ENCODE results near the gene SERPINA9. TPM values are rescaled to one million over a fixed set of nuclear protein-coding genes. Genes with fewer than 3 reads are reported as not detected.
A peak's percentile ranks its signal among the peaks of the same experiment; 100 is the strongest.
"Not testable (repeated sequence)": the region's sequence is repeated elsewhere in the genome, so short reads cannot be mapped to it uniquely, and the experiment has no call there.

The SERPINA9 gene
- total and polyA plus RNA-seq, 2 experiments from 2014 or later, result 0.60 TPM; not detected in 1

DNA sequence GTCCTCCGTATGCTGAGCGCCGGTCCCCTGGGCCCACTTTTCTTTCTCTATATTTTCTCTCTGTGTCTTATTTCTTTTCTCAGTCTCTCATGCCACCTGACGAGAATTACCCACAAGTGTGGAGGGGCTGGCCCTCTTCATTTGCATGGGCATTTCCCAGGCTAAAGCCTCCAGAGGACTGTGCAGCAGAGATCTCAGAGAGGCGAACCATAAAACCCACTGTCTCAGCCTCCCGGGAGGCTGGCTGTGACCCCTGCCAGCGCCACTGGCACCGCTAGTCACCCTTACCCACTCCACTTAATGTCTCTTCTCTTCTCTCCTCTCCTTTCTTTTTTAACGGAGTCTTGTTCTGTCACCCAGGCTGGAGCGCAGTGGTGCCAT is 7.1 kb upstream of the SERPINA9 start:
- no peaks in the 10 kb centered on the region for H3K79me2 ChIP-seq
- no peak overlapping the region for H3K4me2 ChIP-seq
- H3K27me3 ChIP-seq, result no peaks in the 10 kb centered on the region
- DNase-seq (ENCODE audit: low spot score), result no peak
- TF ChIP-seq, protein P1, sequence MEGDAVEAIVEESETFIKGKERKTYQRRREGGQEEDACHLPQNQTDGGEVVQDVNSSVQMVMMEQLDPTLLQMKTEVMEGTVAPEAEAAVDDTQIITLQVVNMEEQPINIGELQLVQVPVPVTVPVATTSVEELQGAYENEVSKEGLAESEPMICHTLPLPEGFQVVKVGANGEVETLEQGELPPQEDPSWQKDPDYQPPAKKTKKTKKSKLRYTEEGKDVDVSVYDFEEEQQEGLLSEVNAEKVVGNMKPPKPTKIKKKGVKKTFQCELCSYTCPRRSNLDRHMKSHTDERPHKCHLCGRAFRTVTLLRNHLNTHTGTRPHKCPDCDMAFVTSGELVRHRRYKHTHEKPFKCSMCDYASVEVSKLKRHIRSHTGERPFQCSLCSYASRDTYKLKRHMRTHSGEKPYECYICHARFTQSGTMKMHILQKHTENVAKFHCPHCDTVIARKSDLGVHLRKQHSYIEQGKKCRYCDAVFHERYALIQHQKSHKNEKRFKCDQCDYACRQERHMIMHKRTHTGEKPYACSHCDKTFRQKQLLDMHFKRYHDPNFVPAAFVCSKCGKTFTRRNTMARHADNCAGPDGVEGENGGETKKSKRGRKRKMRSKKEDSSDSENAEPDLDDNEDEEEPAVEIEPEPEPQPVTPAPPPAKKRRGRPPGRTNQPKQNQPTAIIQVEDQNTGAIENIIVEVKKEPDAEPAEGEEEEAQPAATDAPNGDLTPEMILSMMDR (IDR thresholded peaks at IDR 0.05; ENCODE audit: poor library complexity), result no peak
- TF ChIP-seq EZH2 (IDR thresholded peaks at IDR 0.05; ENCODE audit: borderline replicate concordance), result no peak
- TF ChIP-seq EZH2phosphoT487 (IDR thresholded peaks at IDR 0.05; ENCODE audit: low read depth, severe bottlenecking, unreplicated experiment), result no peak
- H3K4me1 ChIP-seq (ENCODE audit: insufficient read depth), result peaks cover 6% of the 10 kb centered on the region
- H4K20me1 ChIP-seq (ENCODE audit: insufficient read depth, poor library complexity, severe bottlenecking), result no peaks in the 10 kb centered on the region
- peaks cover 3% of the 10 kb centered on the region for H3K9me3 ChIP-seq (ENCODE audit: low read depth)
- WGBS (ENCODE audit: low lambda C conversion rate, missing lambda C conversion rate), result 87% methylated on average over 10 of the region's 10 CpGs
- H3K27ac ChIP-seq, result no peak overlapping the region
- no peaks in the 10 kb centered on the region for H3K9me2 ChIP-seq (replicated peaks; ENCODE audit: insufficient read depth)
- no peak overlapping the region for H2AFZ ChIP-seq
- H3K4me3 ChIP-seq, result no peak overlapping the region
- H3K36me3 ChIP-seq (replicated peaks; ENCODE audit: insufficient read depth, low read depth), result no peaks in the 10 kb centered on the region

GRCh38 chr14:94482132-94483070 is 6.4 kb upstream of the SERPINA9 start:
- H3K4me2 ChIP-seq, H2AFZ ChIP-seq: not testable (repeated sequence)
- H3K27ac ChIP-seq, result peak overlapping the region; percentile 40

DNA sequence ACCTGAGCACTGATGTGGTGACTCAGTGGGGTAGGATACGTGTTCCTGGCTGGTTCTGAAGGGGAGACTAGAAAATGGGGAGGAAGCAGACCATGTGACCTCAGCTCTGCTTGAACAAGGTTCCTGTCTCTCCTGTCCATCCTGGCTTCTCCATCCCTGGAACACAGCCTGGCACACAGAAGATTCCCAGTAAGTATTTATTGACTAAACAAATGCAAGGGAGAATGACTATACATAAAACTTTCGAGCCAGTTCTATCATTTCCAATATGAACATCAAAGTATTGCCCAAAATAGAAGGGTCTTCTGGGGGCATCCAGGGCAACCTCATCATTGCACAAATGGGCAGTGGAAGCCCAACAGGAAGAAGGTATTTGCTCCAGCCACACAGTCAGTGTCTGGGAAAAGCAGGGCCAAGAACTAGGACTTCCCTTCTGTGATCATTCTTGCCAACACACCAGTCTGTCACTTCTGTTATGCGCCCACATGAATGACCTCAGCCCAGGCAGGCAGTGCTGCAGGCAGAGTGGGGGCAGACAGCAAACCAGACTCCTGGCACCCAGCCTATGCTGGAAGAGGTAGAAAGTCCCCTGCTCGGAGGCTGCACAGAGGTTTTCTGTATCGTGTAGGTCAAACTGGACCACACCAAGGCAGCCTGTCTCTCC is 5.6 kb upstream of the SERPINA9 start:
- Histone ChIP-seq H3K4me2 (peak overlapping the region; percentile 14), H3K79me2 (no peaks in the 10 kb centered on the region), H3K27ac (peak overlapping the region; percentile 40), H3K4me3 (no peak overlapping the region), H2AFZ (no peak overlapping the region), H3K27me3 (no peaks in the 10 kb centered on the region), H3K9me2 (replicated peaks; ENCODE audit: insufficient read depth) (no peaks in the 10 kb centered on the region), H3K9me3 (ENCODE audit: low read depth) (peaks cover 4% of the 10 kb centered on the region), H3K36me3 (replicated peaks; ENCODE audit: insufficient read depth, low read depth) (no peaks in the 10 kb centered on the region), H3K4me1 (ENCODE audit: insufficient read depth) (peaks cover 6% of the 10 kb centered on the region), H4K20me1 (ENCODE audit: insufficient read depth, poor library complexity, severe bottlenecking) (no peaks in the 10 kb centered on the region)
- DNase-seq (ENCODE audit: low spot score), result no peak
- TF ChIP-seq EZH2phosphoT487 (IDR thresholded peaks at IDR 0.05; ENCODE audit: low read depth, severe bottlenecking, unreplicated experiment) (no peak), EZH2 (IDR thresholded peaks at IDR 0.05; ENCODE audit: borderline replicate concordance) (no peak)
- TF ChIP-seq, protein P1 (IDR thresholded peaks at IDR 0.05; ENCODE audit: poor library complexity), result no peak
- 86% methylated on average over 5 of the region's 5 CpGs for WGBS (ENCODE audit: low lambda C conversion rate, missing lambda C conversion rate)

More at GRCh38 chr14:94482132-94483070, 6.4 kb upstream of the SERPINA9 start:
- not testable (repeated sequence) for DNase-seq (ENCODE audit: low spot score); H4K20me1 ChIP-seq (ENCODE audit: insufficient read depth, poor library complexity, severe bottlenecking); H3K79me2 ChIP-seq; H3K4me1 ChIP-seq (ENCODE audit: insufficient read depth); H3K4me3 ChIP-seq; H3K36me3 ChIP-seq (replicated peaks; ENCODE audit: insufficient read depth, low read depth); H3K27me3 ChIP-seq; H3K9me2 ChIP-seq (replicated peaks; ENCODE audit: insufficient read depth); H3K9me3 ChIP-seq (ENCODE audit: low read depth)
- WGBS (ENCODE audit: low lambda C conversion rate, missing lambda C conversion rate), result 80% methylated on average over 10 of the region's 10 CpGs

- WGBS (ENCODE audit: low lambda C conversion rate, missing lambda C conversion rate), result 32% methylated on average over 2 of the region's 2 CpGs
- H3K4me2 ChIP-seq, result peak overlapping the region; percentile 14
- no peaks in the 10 kb centered on the region for H3K27me3 ChIP-seq
- H3K9me3 ChIP-seq (ENCODE audit: low read depth), result peaks cover 4% of the 10 kb centered on the region
- no peaks in the 10 kb centered on the region for H3K36me3 ChIP-seq (replicated peaks; ENCODE audit: insufficient read depth, low read depth)
- H3K27ac ChIP-seq, result no peak overlapping the region
- no peaks in the 10 kb centered on the region for H3K9me2 ChIP-seq (replicated peaks; ENCODE audit: insufficient read depth)
- peak; percentile 23 for DNase-seq (ENCODE audit: low spot score)
- H2AFZ ChIP-seq, result no peak overlapping the region
- peaks cover 2% of the 10 kb centered on the region for H3K4me1 ChIP-seq (ENCODE audit: insufficient read depth)
- H3K79me2 ChIP-seq, result no peaks in the 10 kb centered on the region
- TF ChIP-seq EZH2phosphoT487 (IDR thresholded peaks at IDR 0.05; ENCODE audit: low read depth, severe bottlenecking, unreplicated experiment), result no peak
- TF ChIP-seq EZH2 (IDR thresholded peaks at IDR 0.05; ENCODE audit: borderline replicate concordance), result no peak
- TF ChIP-seq, protein P1 (IDR thresholded peaks at IDR 0.05; ENCODE audit: poor library complexity), result no peak
- H4K20me1 ChIP-seq (ENCODE audit: insufficient read depth, poor library complexity, severe bottlenecking), result no peaks in the 10 kb centered on the region
- H3K4me3 ChIP-seq, result no peak overlapping the region
Measured at GRCh38 chr14:94480809-94481208, 4.8 kb upstream of the SERPINA9 start.

Measured in hepatocyte (in vitro differentiated cells).